Measurements from ENCODE around the gene TMCC1.

The TMCC1 gene

DNA sequence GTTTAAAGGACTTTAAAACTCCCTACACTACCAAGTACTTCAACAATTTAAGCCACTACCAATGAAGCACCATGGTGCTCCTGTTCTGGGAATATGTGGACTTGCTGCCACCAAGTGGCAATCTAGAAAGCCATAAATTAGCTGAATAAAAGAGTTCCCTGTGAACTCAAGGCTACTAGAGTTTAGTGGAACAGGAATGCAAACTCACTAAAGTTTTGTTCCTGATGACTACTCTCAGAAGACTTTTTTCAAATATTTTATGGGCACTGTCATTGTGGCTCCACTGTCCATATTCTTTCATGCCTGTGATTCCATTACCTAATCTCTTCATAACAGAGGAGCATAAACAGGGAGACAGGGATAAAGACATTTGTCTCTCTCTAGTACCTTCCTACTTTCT lies 63.9 kb downstream of the TMCC1 start:
- Histone ChIP-seq H3K9ac (ENCODE audit: low read length) (peak overlapping the region; percentile 68), H3K4me1 (ENCODE audit: control insufficient read depth, insufficient read depth, low read depth, low read length) (peaks cover 6% of the 10 kb centered on the region), H2BK15ac (ENCODE audit: low read depth, poor library complexity, severe bottlenecking) (no peak overlapping the region), H3K18ac (ENCODE audit: low read depth in 1 of 2, low read length in 2 of 2) (no peak overlapping the region), H2BK5ac (ENCODE audit: low read depth, low read length, poor library complexity, severe bottlenecking) (no peak overlapping the region), H2BK12ac (ENCODE audit: low read length in 2 of 2) (no peak overlapping the region), H2BK120ac (ENCODE audit: low read depth, low read length) (no peak overlapping the region), H3K4me2 (ENCODE audit: low read length, poor library complexity, severe bottlenecking) (no peak overlapping the region), H2AFZ (ENCODE audit: low read depth, low read length) (no peak overlapping the region), H3K4ac (ENCODE audit: low read depth in 1 of 2, low read length in 2 of 2) (no peak overlapping the region), H4K8ac (ENCODE audit: low read length) (no peak overlapping the region), H3K79me1 (replicated peaks; ENCODE audit: low read length, poor library complexity, severe bottlenecking) (peaks cover 14% of the 10 kb centered on the region), H3K36me3 (ENCODE audit: control insufficient read depth in 1 of 2, insufficient read depth in 2 of 2, low read depth in 1 of 2, low read length in 2 of 2) (peaks cover 5 to 13% of the 10 kb centered on the region in 2 experiments), H4K91ac (ENCODE audit: low read length) (no peak overlapping the region), H3K9me3 (ENCODE audit: control insufficient read depth, low read length) (no peaks in the 10 kb centered on the region), H3K14ac (ENCODE audit: low read length in 2 of 2) (no peak overlapping the region), H3K27ac (ENCODE audit: low read length, poor library complexity, severe bottlenecking) (peak overlapping the region; percentile 91), H2AK5ac (ENCODE audit: low read length, severe bottlenecking) (no peak overlapping the region), H3K27me3 (ENCODE audit: control insufficient read depth in 1 of 2, insufficient read depth in 1 of 2, low read length in 2 of 2) (no peaks in the 10 kb centered on the region), H3K4me3 (ENCODE audit: insufficient read depth in 1 of 2, low read depth in 1 of 2, low read length in 2 of 2) (no peak overlapping the region), H3K23ac (ENCODE audit: low read length in 2 of 2) (no peak overlapping the region)
- peak; percentile 91 for DNase-seq

DNA sequence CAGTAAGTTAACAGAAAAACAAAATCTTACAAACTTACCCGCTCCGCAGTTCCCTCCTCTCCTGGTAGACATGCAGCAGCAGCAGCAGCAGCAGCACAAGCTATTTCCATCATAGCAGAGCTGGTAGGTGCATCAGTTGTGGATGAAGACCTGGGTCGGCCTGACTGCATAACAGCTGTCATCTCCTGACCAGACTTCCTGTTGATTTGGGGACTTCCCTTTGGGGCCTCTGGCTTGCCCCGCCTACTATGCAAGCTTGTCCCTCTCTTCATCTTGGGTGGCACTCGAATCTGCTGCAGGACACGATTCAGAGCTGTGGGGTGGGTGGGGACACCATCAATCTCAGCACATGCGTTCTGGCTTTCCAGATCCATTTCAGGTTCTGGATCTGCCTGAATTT lies 65.7 kb downstream of the TMCC1 start:
- H3K9ac ChIP-seq (ENCODE audit: low read length), result no peak overlapping the region
- H3K27ac ChIP-seq (ENCODE audit: low read length, poor library complexity, severe bottlenecking), result no peak overlapping the region
- WGBS, result 89% methylated on average over 7 of the region's 7 CpGs

DNA sequence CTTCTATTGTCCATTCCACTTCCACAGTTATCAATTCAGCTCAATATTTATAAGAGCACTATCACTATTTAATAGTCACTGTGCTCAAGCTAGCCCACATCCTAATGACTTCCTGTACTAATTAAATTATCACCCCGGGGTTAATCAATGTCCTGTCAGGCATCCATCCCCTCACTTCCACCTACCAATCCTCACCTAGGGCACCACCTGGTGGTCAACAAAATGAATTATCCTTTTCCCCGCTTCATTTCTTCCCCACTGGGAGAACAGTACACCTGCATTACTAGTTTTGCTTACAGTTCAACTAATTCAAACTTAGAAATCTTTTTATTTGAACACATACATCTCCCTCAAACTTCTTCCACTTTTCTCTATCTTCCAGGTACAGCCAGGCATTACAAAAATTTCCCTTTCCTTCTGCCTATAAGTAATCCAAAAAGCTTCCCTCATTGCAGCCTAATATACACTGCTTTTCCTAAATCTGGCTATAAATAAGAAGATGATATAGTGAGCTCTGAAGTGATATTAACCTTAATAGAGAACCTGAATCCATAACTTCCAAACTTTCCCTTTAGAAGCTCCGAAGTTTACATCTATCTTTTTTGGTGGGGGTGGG lies 68.5 kb downstream of the TMCC1 start:
- Histone ChIP-seq H4K91ac (ENCODE audit: low read length) (no peak overlapping the region), H2BK15ac (ENCODE audit: low read depth, poor library complexity, severe bottlenecking) (no peak overlapping the region), H4K8ac (ENCODE audit: low read length) (no peak overlapping the region), H3K4me1 (ENCODE audit: control insufficient read depth, insufficient read depth, low read depth, low read length) (peaks cover 6% of the 10 kb centered on the region), H3K4me2 (ENCODE audit: low read length, poor library complexity, severe bottlenecking) (no peak overlapping the region), H3K4ac (ENCODE audit: low read depth in 1 of 2, low read length in 2 of 2) (no peak overlapping the region), H3K9ac (ENCODE audit: low read length) (no peak overlapping the region), H3K4me3 (ENCODE audit: insufficient read depth in 1 of 2, low read depth in 1 of 2, low read length in 2 of 2) (no peak overlapping the region), H2BK12ac (ENCODE audit: low read length in 2 of 2) (no peak overlapping the region), H3K79me1 (replicated peaks; ENCODE audit: low read length, poor library complexity, severe bottlenecking) (peaks cover 14% of the 10 kb centered on the region), H3K9me3 (ENCODE audit: control insufficient read depth, low read length) (no peaks in the 10 kb centered on the region), H2BK120ac (ENCODE audit: low read depth, low read length) (no peak overlapping the region), H3K36me3 (ENCODE audit: control insufficient read depth in 1 of 2, insufficient read depth in 2 of 2, low read depth in 1 of 2, low read length in 2 of 2) (peaks cover 5 to 19% of the 10 kb centered on the region in 2 experiments), H2AK5ac (ENCODE audit: low read length, severe bottlenecking) (no peak overlapping the region), H3K14ac (ENCODE audit: low read length in 2 of 2) (no peak overlapping the region), H2AFZ (ENCODE audit: low read depth, low read length) (no peak overlapping the region), H3K27ac (ENCODE audit: low read length, poor library complexity, severe bottlenecking) (no peak overlapping the region), H3K18ac (ENCODE audit: low read depth in 1 of 2, low read length in 2 of 2) (no peak overlapping the region), H2BK5ac (ENCODE audit: low read depth, low read length, poor library complexity, severe bottlenecking) (no peak overlapping the region), H3K27me3 (ENCODE audit: control insufficient read depth in 1 of 2, insufficient read depth in 1 of 2, low read length in 2 of 2) (no peaks in the 10 kb centered on the region), H3K23ac (ENCODE audit: low read length in 2 of 2) (no peak overlapping the region)
- peak; percentile 61 for DNase-seq
- WGBS, result 23% methylated on average over 2 of the region's 3 CpGs

More for the DNA sequence above, 65.7 kb downstream of the TMCC1 start:
- H3K9me3 ChIP-seq (ENCODE audit: control insufficient read depth, low read length), result no peaks in the 10 kb centered on the region
- H3K23ac ChIP-seq (ENCODE audit: low read length in 2 of 2), result no peak overlapping the region
- H3K27me3 ChIP-seq (ENCODE audit: control insufficient read depth in 1 of 2, insufficient read depth in 1 of 2, low read length in 2 of 2), result no peaks in the 10 kb centered on the region
- no peak for DNase-seq
- no peak overlapping the region for H2BK5ac ChIP-seq (ENCODE audit: low read depth, low read length, poor library complexity, severe bottlenecking)
- no peak overlapping the region for H2BK120ac ChIP-seq (ENCODE audit: low read depth, low read length)
- no peak overlapping the region for H3K4ac ChIP-seq (ENCODE audit: low read depth in 1 of 2, low read length in 2 of 2)
- H2AFZ ChIP-seq (ENCODE audit: low read depth, low read length), result no peak overlapping the region
- H2AK5ac ChIP-seq (ENCODE audit: low read length, severe bottlenecking), result peak overlapping the region; percentile 36
- peaks cover 6% of the 10 kb centered on the region for H3K4me1 ChIP-seq (ENCODE audit: control insufficient read depth, insufficient read depth, low read depth, low read length)
- H3K4me3 ChIP-seq (ENCODE audit: insufficient read depth in 1 of 2, low read depth in 1 of 2, low read length in 2 of 2), result no peak overlapping the region
- no peak overlapping the region for H3K14ac ChIP-seq (ENCODE audit: low read length in 2 of 2)
- no peak overlapping the region for H4K91ac ChIP-seq (ENCODE audit: low read length)
- no peak overlapping the region for H3K18ac ChIP-seq (ENCODE audit: low read depth in 1 of 2, low read length in 2 of 2)
- H4K8ac ChIP-seq (ENCODE audit: low read length), result no peak overlapping the region
- H3K36me3 ChIP-seq (ENCODE audit: control insufficient read depth in 1 of 2, insufficient read depth in 2 of 2, low read depth in 1 of 2, low read length in 2 of 2), result peaks cover 5 to 13% of the 10 kb centered on the region in 2 experiments
- H3K4me2 ChIP-seq (ENCODE audit: low read length, poor library complexity, severe bottlenecking), result no peak overlapping the region
- H3K79me1 ChIP-seq (replicated peaks; ENCODE audit: low read length, poor library complexity, severe bottlenecking), result peaks cover 8% of the 10 kb centered on the region
- no peak overlapping the region for H2BK15ac ChIP-seq (ENCODE audit: low read depth, poor library complexity, severe bottlenecking)
- H2BK12ac ChIP-seq (ENCODE audit: low read length in 2 of 2), result no peak overlapping the region

DNA sequence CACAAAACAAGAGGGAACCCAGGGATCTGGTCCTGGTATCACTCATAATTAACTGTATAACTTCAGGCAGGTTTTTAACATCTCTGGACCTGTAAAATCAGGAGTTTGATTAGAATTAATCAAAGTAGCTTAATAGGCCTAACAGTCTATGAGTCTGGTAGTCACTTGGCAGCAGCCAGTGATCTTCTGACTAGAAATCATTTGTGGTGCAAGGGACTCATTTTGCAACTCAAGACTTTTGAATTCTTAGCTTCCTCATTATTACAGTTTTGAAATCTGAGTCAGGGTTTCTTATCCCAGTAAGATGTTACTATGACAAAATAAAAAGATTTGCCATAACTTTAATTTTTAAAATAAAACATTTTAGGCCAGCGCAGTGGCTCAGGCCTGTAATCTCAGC lies 70.8 kb downstream of the TMCC1 start:
- Histone ChIP-seq H3K4me3 (ENCODE audit: insufficient read depth in 1 of 2, low read depth in 1 of 2, low read length in 2 of 2) (no peak overlapping the region), H2BK12ac (ENCODE audit: low read length in 2 of 2) (no peak overlapping the region), H3K23ac (ENCODE audit: low read length in 2 of 2) (no peak overlapping the region)

More for the DNA sequence above, 70.8 kb downstream of the TMCC1 start:
- H3K14ac ChIP-seq (ENCODE audit: low read length in 2 of 2), result no peak overlapping the region
- H2BK120ac ChIP-seq (ENCODE audit: low read depth, low read length), result no peak overlapping the region
- peak overlapping the region; percentile 81 for H3K9ac ChIP-seq (ENCODE audit: low read length)
- peaks cover 2% of the 10 kb centered on the region for H3K4me1 ChIP-seq (ENCODE audit: control insufficient read depth, insufficient read depth, low read depth, low read length)
- H3K4me2 ChIP-seq (ENCODE audit: low read length, poor library complexity, severe bottlenecking), result no peak overlapping the region
- peaks cover 12% of the 10 kb centered on the region for H3K79me1 ChIP-seq (replicated peaks; ENCODE audit: low read length, poor library complexity, severe bottlenecking)
- H4K8ac ChIP-seq (ENCODE audit: low read length), result no peak overlapping the region
- H3K18ac ChIP-seq (ENCODE audit: low read depth in 1 of 2, low read length in 2 of 2), result no peak overlapping the region
- H3K9me3 ChIP-seq (ENCODE audit: control insufficient read depth, low read length), result no peaks in the 10 kb centered on the region
- no peak overlapping the region for H2BK15ac ChIP-seq (ENCODE audit: low read depth, poor library complexity, severe bottlenecking)
- H2AK5ac ChIP-seq (ENCODE audit: low read length, severe bottlenecking), result no peak overlapping the region
- no peak overlapping the region for H3K27ac ChIP-seq (ENCODE audit: low read length, poor library complexity, severe bottlenecking)
- no peak overlapping the region for H3K4ac ChIP-seq (ENCODE audit: low read depth in 1 of 2, low read length in 2 of 2)
- H3K27me3 ChIP-seq (ENCODE audit: control insufficient read depth in 1 of 2, insufficient read depth in 1 of 2, low read length in 2 of 2), result no peaks in the 10 kb centered on the region
- DNase-seq, result no peak
- peaks cover 1 to 14% of the 10 kb centered on the region in 2 experiments for H3K36me3 ChIP-seq (ENCODE audit: control insufficient read depth in 1 of 2, insufficient read depth in 2 of 2, low read depth in 1 of 2, low read length in 2 of 2)
- H2AFZ ChIP-seq (ENCODE audit: low read depth, low read length), result no peak overlapping the region
- H2BK5ac ChIP-seq (ENCODE audit: low read depth, low read length, poor library complexity, severe bottlenecking), result no peak overlapping the region
- H4K91ac ChIP-seq (ENCODE audit: low read length), result no peak overlapping the region
- WGBS, result 100% methylated on average over 1 of the region's 1 CpG
